Esophagus muscularis mucosa (tissue), 4 donors: Measurements from ENCODE around the gene RBM17.

Experiments used
- CTCF ChIP-seq, 3 experiments: fragments of 200-600 bp in 2 of 3; fragments of 450-650 bp in 1 of 3; sonication (generic) in 2 of 3; IDR thresholded peaks; one replicate each; pipeline ENCODE4 v1.5.1; 2017 to 2019; ENCODE audit warnings: antibody characterized with exemption in 3 of 3, mild to moderate bottlenecking in 2 of 3, moderate library complexity in 1 of 3
- EP300 ChIP-seq: sonication (generic); formaldehyde crosslinking; IDR thresholded peaks from one replicate; pipeline ENCODE4 v1.6.1; 2017; ENCODE audit warnings: antibody characterized with exemption
- POLR2A ChIP-seq: fragments of 450-650 bp; IDR thresholded peaks from one replicate; pipeline ENCODE4 v1.6.1; 2017; ENCODE audit warnings: antibody characterized with exemption, moderate library complexity, mild to moderate bottlenecking, low read depth

DNA sequence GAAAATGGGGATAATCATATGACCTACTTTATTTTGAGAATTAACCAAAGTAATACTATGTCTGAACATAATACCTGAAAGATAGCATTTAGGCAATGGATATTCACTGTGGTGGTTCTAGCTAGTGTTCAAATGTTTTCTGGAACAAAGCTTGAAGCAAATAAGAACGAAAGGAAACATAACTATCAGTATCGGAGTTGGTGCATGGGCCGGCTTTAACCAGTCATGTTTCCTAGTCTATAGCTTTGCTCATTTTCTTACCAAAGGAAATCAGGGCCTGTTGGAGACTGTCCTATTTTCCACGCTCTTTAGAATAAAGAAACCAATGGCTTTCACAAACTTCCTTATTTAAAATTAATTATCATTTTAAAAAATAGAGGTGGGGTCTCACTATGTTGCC, 35.5 kb upstream of the RBM17 start:
- TF ChIP-seq CTCF (IDR thresholded peaks at IDR 0.05) (no peak), EP300 (no peak), POLR2A (no peak)
